Coronary artery (tissue), 2 donors: Measurements from ENCODE around the gene SLC22A23.

Experiments used
- DNase-seq: peaks from one replicate; pipeline ENCODE4 v3.0.0-alpha.2; 2017; ENCODE audit warnings: low spot score
- H3K27ac ChIP-seq, 2 donors: fragments of 200-600 bp; sonication (generic); one replicate each; pipeline ENCODE4 v1.5.1; 2016 to 2019
- H3K4me3 ChIP-seq: fragments of 200-600 bp; sonication (generic); 2 replicates; pipeline ENCODE4 v1.5.1; 2016; ENCODE audit warnings: mild to moderate bottlenecking, moderate library complexity
- CTCF ChIP-seq: fragments of 200-600 bp; sonication (generic); IDR thresholded peaks from one replicate; pipeline ENCODE4 v1.5.1; 2019; ENCODE audit warnings: antibody characterized with exemption

Gene SLC22A23

GRCh38 chr6:3343089-3343883 lies 113.6 kb downstream of the SLC22A23 start:
- no peak for DNase-seq
- H3K27ac ChIP-seq = no peak overlapping the region
- TF ChIP-seq CTCF = no peak
- no peak overlapping the region for H3K4me3 ChIP-seq

GRCh38 chr6:3341467-3341866 lies 115.4 kb downstream of the SLC22A23 start:
- no peak for DNase-seq
- H3K4me3 ChIP-seq = no peak overlapping the region
- TF ChIP-seq CTCF = no peak
- peak overlapping the region in 1 of 2 donors; percentile 34 for H3K27ac ChIP-seq

- TF ChIP-seq CTCF = no peak
- peak overlapping the region in 1 of 2 donors; percentile 34 for H3K27ac ChIP-seq
- H3K4me3 ChIP-seq = no peak overlapping the region
- no peak for DNase-seq
These were observed 116.0 kb downstream of the SLC22A23 start for GRCh38 chr6:3340894-3341293.

GRCh38 chr6:3340358-3340802 lies 116.5 kb downstream of the SLC22A23 start:
- no peak for DNase-seq
- peak overlapping the region in 1 of 2 donors; percentile 34 for H3K27ac ChIP-seq
- H3K4me3 ChIP-seq = no peak overlapping the region
- TF ChIP-seq CTCF = no peak

- no peak for TF ChIP-seq CTCF
- no peak overlapping the region for H3K4me3 ChIP-seq
- DNase-seq = no peak
- no peak overlapping the region for H3K27ac ChIP-seq
These were observed 117.0 kb downstream of the SLC22A23 start for GRCh38 chr6:3339811-3340210.

- H3K27ac ChIP-seq = no peak overlapping the region
- no peak overlapping the region for H3K4me3 ChIP-seq
- no peak for DNase-seq
- no peak for TF ChIP-seq CTCF
These were observed 119.1 kb downstream of the SLC22A23 start for GRCh38 chr6:3337521-3338350.
